Thyroid gland (tissue), 4 donors: Measurements from ENCODE around the gene KCNK4. TPM values are rescaled to one million over a fixed set of nuclear protein-coding genes. Genes with fewer than 3 reads are reported as not detected.

ENCODE experiments used
- DNase-seq, 2 donors: peaks; one replicate each; pipeline ENCODE4 v3.0.0-alpha.2; 2019
- H3K27ac ChIP-seq, 3 donors: fragments of 200-600 bp; sonication (generic); 1 replicate in 2 of 3; 2 replicates in 1 of 3; pipeline ENCODE4 v1.5.1; 2016 to 2019; ENCODE audit warnings: mild to moderate bottlenecking in 1 of 3, moderate library complexity in 1 of 3
- H3K27me3 ChIP-seq: fragments of 200-600 bp; sonication (generic); one replicate; pipeline ENCODE4 v1.5.1; 2019
- H3K36me3 ChIP-seq, 2 donors: fragments of 200-600 bp; sonication (generic); one replicate each; pipeline ENCODE4 v1.5.1; 2016 to 2019
- H3K4me1 ChIP-seq, 2 donors: fragments of 200-600 bp; sonication (generic); one replicate each; pipeline ENCODE4 v1.5.1; 2017 to 2019
- H3K4me3 ChIP-seq, 3 donors: fragments of 200-600 bp; sonication (generic); replicated peaks in 1 of 3; 1 replicate in 2 of 3; 2 replicates in 1 of 3; pipeline ENCODE4 v1.5.1; 2016; ENCODE audit warnings: mild to moderate bottlenecking in 1 of 3
- H3K9me3 ChIP-seq: fragments of 200-600 bp; sonication (generic); one replicate; pipeline ENCODE4 v1.5.1; 2017
- POLR2A ChIP-seq, 2 donors: fragments of 450-650 bp; IDR thresholded peaks; one replicate each; pipeline ENCODE4 v1.6.1; 2017; ENCODE audit warnings: antibody characterized with exemption in 2 of 2, mild to moderate bottlenecking in 2 of 2, moderate library complexity in 1 of 2
- WGBS, 2 donors: methylation state at CpG; one replicate each; pipeline ENCODE4 v1.1.5; 2017; 5-methylcytosine and 5-hydroxymethylcytosine counted together
- intact Hi-C: fragments of 100-400 bp; cut with DNase I; formaldehyde crosslinking; loops from one replicate; pipeline ENCODE4 v1.15.1; 2023
- total RNA-seq, 4 donors: library from RNA; depleted of rRNA; stranded (reverse); fragments of >200 nt; gene quantifications; one replicate each; pipeline ENCODE4 v1.2.3, GENCODE V29; 2016
- TF ChIP-seq, protein P1 (sequence below), 6 experiments: fragments of 200-600 bp in 3 of 6; fragments of 450-650 bp in 3 of 6; sonication (generic) in 3 of 6; IDR thresholded peaks; one replicate each; pipeline ENCODE4 v1.5.1; 2016 to 2019; ENCODE audit warnings: antibody characterized with exemption in 6 of 6, mild to moderate bottlenecking in 2 of 6, inconsistent platforms in 1 of 6, moderate library complexity in 1 of 6

KCNK4 gene
- total RNA-seq, 4 donors from 2014 or later = not detected

- no peak for DNase-seq
- intact Hi-C loops = no loop called here
- Histone ChIP-seq H3K4me3 (no peak overlapping the region), H3K27me3 (no peaks in the 10 kb centered on the region), H3K36me3 (peaks cover 16% of the 10 kb centered on the region in 2 donors), H3K27ac (no peak overlapping the region), H3K9me3 (no peaks in the 10 kb centered on the region), H3K4me1 (peaks cover 18 to 26% of the 10 kb centered on the region in 2 donors)
- TF ChIP-seq, protein P1, sequence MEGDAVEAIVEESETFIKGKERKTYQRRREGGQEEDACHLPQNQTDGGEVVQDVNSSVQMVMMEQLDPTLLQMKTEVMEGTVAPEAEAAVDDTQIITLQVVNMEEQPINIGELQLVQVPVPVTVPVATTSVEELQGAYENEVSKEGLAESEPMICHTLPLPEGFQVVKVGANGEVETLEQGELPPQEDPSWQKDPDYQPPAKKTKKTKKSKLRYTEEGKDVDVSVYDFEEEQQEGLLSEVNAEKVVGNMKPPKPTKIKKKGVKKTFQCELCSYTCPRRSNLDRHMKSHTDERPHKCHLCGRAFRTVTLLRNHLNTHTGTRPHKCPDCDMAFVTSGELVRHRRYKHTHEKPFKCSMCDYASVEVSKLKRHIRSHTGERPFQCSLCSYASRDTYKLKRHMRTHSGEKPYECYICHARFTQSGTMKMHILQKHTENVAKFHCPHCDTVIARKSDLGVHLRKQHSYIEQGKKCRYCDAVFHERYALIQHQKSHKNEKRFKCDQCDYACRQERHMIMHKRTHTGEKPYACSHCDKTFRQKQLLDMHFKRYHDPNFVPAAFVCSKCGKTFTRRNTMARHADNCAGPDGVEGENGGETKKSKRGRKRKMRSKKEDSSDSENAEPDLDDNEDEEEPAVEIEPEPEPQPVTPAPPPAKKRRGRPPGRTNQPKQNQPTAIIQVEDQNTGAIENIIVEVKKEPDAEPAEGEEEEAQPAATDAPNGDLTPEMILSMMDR (IDR thresholded peaks at IDR 0.05) = no peak
- TF ChIP-seq POLR2A (IDR thresholded peaks at IDR 0.05) = no peak
- 93 to 96% methylated on average over 10 of the region's 10 CpGs for WGBS, 2 donors
Measured at GRCh38 chr11:64264371-64264852, 26.7 kb upstream of the KCNK4 start.

- H3K36me3 ChIP-seq = peaks cover 16% of the 10 kb centered on the region in 2 donors
- WGBS, 2 donors = 93 to 94% methylated on average over 26 to 32 of the region's 35 CpGs
- H3K9me3 ChIP-seq = no peaks in the 10 kb centered on the region
- intact Hi-C loops = no loop called here
- no peak for DNase-seq
- peaks cover 18 to 26% of the 10 kb centered on the region in 2 donors for H3K4me1 ChIP-seq
- H3K4me3 ChIP-seq = no peak overlapping the region
- TF ChIP-seq, protein P1 (IDR thresholded peaks at IDR 0.05) = no peak
- TF ChIP-seq POLR2A (IDR thresholded peaks at IDR 0.05) = no peak
- no peak overlapping the region for H3K27ac ChIP-seq
- H3K27me3 ChIP-seq = no peaks in the 10 kb centered on the region
Measured at GRCh38 chr11:64265176-64266160, 25.6 kb upstream of the KCNK4 start.

DNA sequence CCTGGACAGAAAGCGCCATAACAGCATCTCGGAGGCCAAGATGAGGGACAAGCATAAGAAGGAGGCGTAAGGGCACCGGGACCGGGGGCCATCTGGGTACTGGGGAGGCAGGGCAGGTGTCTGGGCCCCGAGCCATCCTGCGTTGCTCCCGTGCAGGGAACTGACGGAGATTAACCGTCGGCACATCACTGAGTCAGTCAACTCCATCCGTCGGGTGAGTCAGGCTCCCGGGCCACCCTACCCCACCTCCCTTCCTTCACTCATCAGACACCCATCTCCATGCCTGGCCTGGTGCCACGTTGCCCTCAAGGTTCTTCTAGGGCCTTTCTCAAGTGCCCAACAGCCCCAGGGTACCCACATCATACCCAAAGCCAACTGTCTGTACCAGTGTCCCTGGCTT, 24.8 kb upstream of the KCNK4 start:
- H3K27ac ChIP-seq = no peak overlapping the region
- no peak for TF ChIP-seq POLR2A (IDR thresholded peaks at IDR 0.05)
- TF ChIP-seq, protein P1 (IDR thresholded peaks at IDR 0.05) = no peak
- H3K9me3 ChIP-seq = no peaks in the 10 kb centered on the region
- H3K36me3 ChIP-seq = peaks cover 16% of the 10 kb centered on the region in 2 donors
- DNase-seq = no peak
- intact Hi-C loops = no loop called here
- no peak overlapping the region for H3K4me3 ChIP-seq
- no peaks in the 10 kb centered on the region for H3K27me3 ChIP-seq
- WGBS, 2 donors = 84 to 94% methylated on average over 14 to 15 of the region's 15 CpGs
- peaks cover 18 to 26% of the 10 kb centered on the region in 2 donors for H3K4me1 ChIP-seq

GRCh38 chr11:64267207-64267945, 23.7 kb upstream of the KCNK4 start:
- H3K4me3 ChIP-seq = no peak overlapping the region
- peak in 1 of 2 donors; percentile 22 for TF ChIP-seq POLR2A (IDR thresholded peaks at IDR 0.05)
- TF ChIP-seq, protein P1 (IDR thresholded peaks at IDR 0.05) = no peak
- 63 to 74% methylated on average over 18 to 19 of the region's 27 CpGs for WGBS, 2 donors
- peak; percentile 60 for DNase-seq
- peaks cover 11 to 13% of the 10 kb centered on the region in 2 donors for H3K36me3 ChIP-seq
- peak overlapping the region; percentile 95 to 99 (median 96) for H3K27ac ChIP-seq
- H3K27me3 ChIP-seq = no peaks in the 10 kb centered on the region
- intact Hi-C loops = no loop called here
- H3K9me3 ChIP-seq = no peaks in the 10 kb centered on the region
- peaks cover 26 to 32% of the 10 kb centered on the region in 2 donors for H3K4me1 ChIP-seq
